Fibroblast of lung (primary cell): ENCODE measurements around the gene OVCA2.

ENCODE experiments used
- EZH2 ChIP-seq: IDR thresholded peaks from 2 replicates; pipeline ENCODE4 v1.5.1; 2012; ENCODE audit warnings: low read length, control low read depth, mild to moderate bottlenecking; ENCODE audit errors: missing control alignments
- TF ChIP-seq, protein P1 (sequence below), 2 donors: IDR thresholded peaks in 1 of 2; conservative IDR thresholded peaks in 1 of 2; 1 replicate in 1 of 2; 2 replicates in 1 of 2; pipeline ENCODE4 v1.5.1; 2011 to 2012; ENCODE audit warnings: low read length in 2 of 2, control low read depth in 1 of 2, inconsistent platforms in 1 of 2, low read depth in 1 of 2, mild to moderate bottlenecking in 1 of 2

DNA sequence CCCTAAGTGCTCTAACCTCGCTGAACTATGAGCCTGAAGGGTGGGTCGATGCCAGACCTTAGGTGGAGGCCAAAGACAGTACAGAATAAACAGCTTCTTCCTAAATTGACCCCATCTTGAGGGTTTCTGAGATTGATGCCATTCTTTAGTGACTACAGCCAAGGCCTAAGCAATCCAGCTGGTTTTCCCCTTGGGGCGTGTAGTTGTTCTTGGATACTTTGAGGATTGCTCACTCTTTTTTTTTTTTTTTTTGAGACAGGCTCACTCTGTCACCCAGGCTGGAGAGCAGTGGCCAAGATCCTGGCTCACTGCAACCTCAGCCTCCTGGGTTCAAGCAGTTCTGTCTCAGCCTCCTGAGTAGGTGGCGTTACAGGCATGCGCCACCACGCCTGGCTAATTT is 2.0 kb downstream of the OVCA2 start:
- TF ChIP-seq, protein P1, sequence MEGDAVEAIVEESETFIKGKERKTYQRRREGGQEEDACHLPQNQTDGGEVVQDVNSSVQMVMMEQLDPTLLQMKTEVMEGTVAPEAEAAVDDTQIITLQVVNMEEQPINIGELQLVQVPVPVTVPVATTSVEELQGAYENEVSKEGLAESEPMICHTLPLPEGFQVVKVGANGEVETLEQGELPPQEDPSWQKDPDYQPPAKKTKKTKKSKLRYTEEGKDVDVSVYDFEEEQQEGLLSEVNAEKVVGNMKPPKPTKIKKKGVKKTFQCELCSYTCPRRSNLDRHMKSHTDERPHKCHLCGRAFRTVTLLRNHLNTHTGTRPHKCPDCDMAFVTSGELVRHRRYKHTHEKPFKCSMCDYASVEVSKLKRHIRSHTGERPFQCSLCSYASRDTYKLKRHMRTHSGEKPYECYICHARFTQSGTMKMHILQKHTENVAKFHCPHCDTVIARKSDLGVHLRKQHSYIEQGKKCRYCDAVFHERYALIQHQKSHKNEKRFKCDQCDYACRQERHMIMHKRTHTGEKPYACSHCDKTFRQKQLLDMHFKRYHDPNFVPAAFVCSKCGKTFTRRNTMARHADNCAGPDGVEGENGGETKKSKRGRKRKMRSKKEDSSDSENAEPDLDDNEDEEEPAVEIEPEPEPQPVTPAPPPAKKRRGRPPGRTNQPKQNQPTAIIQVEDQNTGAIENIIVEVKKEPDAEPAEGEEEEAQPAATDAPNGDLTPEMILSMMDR (conservative IDR thresholded peaks at IDR 0.05 in 1 of 2, IDR thresholded peaks at IDR 0.05 in 1 of 2; ENCODE audit: low read depth in 1 of 2, low read length in 2 of 2), result no peak
- no peak for TF ChIP-seq EZH2
